AG09309 (cell line): Measurements from ENCODE around the gene ZEB2.

Experiments used
- DNase-seq: peaks from one replicate; pipeline ENCODE4 v3.0.0-alpha.2; 2010; ENCODE audit warnings: low read depth
- H3K4me3 ChIP-seq: 2 replicates; pipeline ENCODE4 v1.5.1; 2011; ENCODE audit warnings: mild to moderate bottlenecking, low read depth, low read length, moderate library complexity; ENCODE audit not compliant: control insufficient read depth
- CTCF ChIP-seq: IDR thresholded peaks from 2 replicates; pipeline ENCODE4 v1.5.1; 2011; ENCODE audit warnings: mild to moderate bottlenecking, low read depth, low read length, inconsistent platforms; ENCODE audit not compliant: insufficient read depth, control insufficient read depth; ENCODE audit errors: missing control alignments

The ZEB2 gene

GRCh38 chr2:144516411-144516980, 3.4 kb downstream of the ZEB2 start:
- peak overlapping the region; percentile 77 for H3K4me3 ChIP-seq
- TF ChIP-seq CTCF = no peak

GRCh38 chr2:144515696-144516410, 4.1 kb downstream of the ZEB2 start:
- no peak for DNase-seq
- H3K4me3 ChIP-seq = peak overlapping the region; percentile 77
- TF ChIP-seq CTCF = no peak

More at GRCh38 chr2:144516411-144516980, 3.4 kb downstream of the ZEB2 start:
- no peak for DNase-seq

GRCh38 chr2:144515099-144515695, 4.7 kb downstream of the ZEB2 start:
- TF ChIP-seq CTCF = no peak
- peak overlapping the region; percentile 77 for H3K4me3 ChIP-seq
- no peak for DNase-seq

- DNase-seq = no peak
- no peak for TF ChIP-seq CTCF
- H3K4me3 ChIP-seq = peak overlapping the region; percentile 27
These were observed 5.3 kb downstream of the ZEB2 start for GRCh38 chr2:144514616-144515091.

GRCh38 chr2:144513388-144514101, 6.4 kb downstream of the ZEB2 start:
- no peak for TF ChIP-seq CTCF
- peak overlapping the region; percentile 26 for H3K4me3 ChIP-seq
- DNase-seq = no peak

- no peak for DNase-seq
- TF ChIP-seq CTCF = no peak
- no peak overlapping the region for H3K4me3 ChIP-seq
These were observed 7.0 kb downstream of the ZEB2 start for GRCh38 chr2:144512891-144513351.
